ENCODE results near the gene SUPT6H. TPM values are rescaled to one million over a fixed set of nuclear protein-coding genes. Genes with fewer than 3 reads are reported as not detected.

Gene SUPT6H
- total and polyA plus RNA-seq, 2 of the 8 experiments (the other 6 are each of a cell fraction or from before 2014, with no cell fraction given), result 32.0 to 59.9 TPM

DNA sequence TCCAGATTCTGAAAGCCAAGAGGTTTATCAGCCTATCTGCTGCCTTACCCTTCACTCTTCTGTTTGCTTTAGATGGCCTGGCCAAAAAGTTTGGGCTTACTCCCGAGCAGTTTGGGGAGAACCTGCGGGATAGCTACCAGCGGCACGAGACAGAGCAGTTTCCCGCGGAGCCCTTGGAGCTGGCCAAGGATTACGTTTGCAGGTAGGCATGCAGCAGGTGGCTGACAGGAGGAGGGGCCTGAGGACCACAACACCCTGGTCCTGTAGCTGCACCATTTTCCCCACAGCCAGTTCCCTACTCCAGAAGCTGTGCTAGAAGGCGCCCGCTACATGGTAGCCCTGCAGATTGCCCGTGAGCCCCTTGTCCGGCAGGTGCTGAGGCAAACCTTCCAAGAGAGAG is 20.6 kb downstream of the SUPT6H start (continued):
- no peak for TF ChIP-seq CBX8 (IDR thresholded peaks at IDR 0.05; ENCODE audit: borderline replicate concordance, low read depth, low read length)
- no peak for TF ChIP-seq RXRA (IDR thresholded peaks at IDR 0.05; ENCODE audit: insufficient read depth, low read depth, low read length)
- TF ChIP-seq EZH2 (IDR thresholded peaks at IDR 0.05; ENCODE audit: low read depth, low read length, severe bottlenecking), result no peak
- TF ChIP-seq SP2 (IDR thresholded peaks at IDR 0.05; ENCODE audit: low read length), result no peak

Measured in H1 (cell line).